Mesodermal cell (in vitro differentiated cells): ENCODE data around the gene VRK2.
"Not testable (repeated sequence)": the region's sequence is repeated elsewhere in the genome, so short reads cannot be mapped to it uniquely, and the experiment has no call there.

ENCODE experiments used
- H3K27ac ChIP-seq: 2 replicates; pipeline ENCODE4 v1.7.0; 2013; ENCODE audit warnings: mild to moderate bottlenecking, low read depth, low read length, moderate library complexity; ENCODE audit not compliant: severe bottlenecking
- H3K36me3 ChIP-seq: 2 replicates; pipeline ENCODE4 v1.7.1; 2013; ENCODE audit warnings: mild to moderate bottlenecking, low read length, moderate library complexity; ENCODE audit not compliant: control insufficient read depth, insufficient read depth
- H3K4me1 ChIP-seq: one replicate; pipeline ENCODE4 v1.7.1; 2013; ENCODE audit warnings: mild to moderate bottlenecking, low read length; ENCODE audit not compliant: insufficient read depth, control insufficient read depth, poor library complexity, severe bottlenecking
- H3K4me3 ChIP-seq: 2 replicates; pipeline ENCODE4 v1.7.0; 2013; ENCODE audit warnings: low read length, control low read depth, mild to moderate bottlenecking; ENCODE audit not compliant: insufficient read depth, poor library complexity, severe bottlenecking; ENCODE audit errors: extremely low read depth
- H3K9me3 ChIP-seq: 2 replicates; pipeline ENCODE4 v1.7.1; 2013; ENCODE audit warnings: mild to moderate bottlenecking, low read length, moderate library complexity; ENCODE audit not compliant: control insufficient read depth
- WGBS, 2 experiments: methylation state at CpG; one replicate each; pipeline ENCODE4 v1.1.5; 2013; ENCODE audit warnings: missing lambda C conversion rate in 2 of 2; ENCODE audit not compliant: insufficient coverage in 2 of 2; 5-methylcytosine and 5-hydroxymethylcytosine counted together

Gene VRK2

DNA sequence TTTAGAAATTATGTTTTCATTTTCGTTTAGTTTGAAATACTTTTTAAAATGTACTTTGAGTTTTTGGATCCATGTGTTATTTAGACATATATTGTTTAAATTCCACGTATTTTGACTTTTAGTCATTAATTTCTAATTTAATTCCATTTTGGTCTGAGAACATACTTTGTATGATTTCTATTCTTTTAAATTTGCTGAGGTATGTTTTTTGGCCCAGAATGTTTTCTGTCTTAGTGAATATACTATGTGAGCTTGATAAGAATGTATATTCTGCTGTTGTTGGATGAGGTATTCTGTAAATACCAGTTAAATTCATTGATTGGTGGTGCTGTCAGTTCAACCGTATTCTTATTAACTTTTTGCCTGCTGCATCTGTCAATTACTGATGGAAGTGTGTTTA is 26.4 kb downstream of the VRK2 start:
- no peaks in the 10 kb centered on the region for H3K36me3 ChIP-seq
- no peaks in the 10 kb centered on the region for H3K4me1 ChIP-seq
- WGBS, 2 experiments: 100% methylated on average over 1 of the region's 3 CpGs; no CpG with 5 or more reads in 1 of the 2 experiments
- H3K4me3 ChIP-seq: no peak overlapping the region
- H3K27ac ChIP-seq: no peak overlapping the region
- H3K9me3 ChIP-seq: no peaks in the 10 kb centered on the region

DNA sequence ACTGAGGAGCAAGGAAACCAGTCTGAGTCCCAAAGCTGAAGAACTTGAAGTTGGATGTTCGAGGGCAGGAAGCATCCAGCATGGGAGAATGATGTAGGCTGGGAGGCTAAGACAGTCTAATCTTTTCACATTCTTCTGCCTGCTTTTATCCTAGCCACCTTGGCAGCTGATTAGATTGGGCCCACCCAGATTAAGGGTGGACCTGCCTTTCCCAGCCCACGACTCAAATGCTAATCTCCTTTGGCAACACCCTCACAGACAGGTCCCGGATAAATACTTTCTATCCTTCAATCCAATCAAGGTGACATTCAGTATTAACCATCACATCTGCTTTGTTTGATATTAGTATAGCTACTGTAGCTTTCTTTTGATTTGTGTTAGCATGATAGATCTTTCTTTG is 27.1 kb downstream of the VRK2 start:
- no peaks in the 10 kb centered on the region for H3K9me3 ChIP-seq
- no peak overlapping the region for H3K27ac ChIP-seq
- 88 to 100% methylated on average over 1 to 2 of the region's 3 CpGs for WGBS, 2 experiments
- H3K36me3 ChIP-seq: no peaks in the 10 kb centered on the region
- H3K4me3 ChIP-seq: no peak overlapping the region
- no peaks in the 10 kb centered on the region for H3K4me1 ChIP-seq

DNA sequence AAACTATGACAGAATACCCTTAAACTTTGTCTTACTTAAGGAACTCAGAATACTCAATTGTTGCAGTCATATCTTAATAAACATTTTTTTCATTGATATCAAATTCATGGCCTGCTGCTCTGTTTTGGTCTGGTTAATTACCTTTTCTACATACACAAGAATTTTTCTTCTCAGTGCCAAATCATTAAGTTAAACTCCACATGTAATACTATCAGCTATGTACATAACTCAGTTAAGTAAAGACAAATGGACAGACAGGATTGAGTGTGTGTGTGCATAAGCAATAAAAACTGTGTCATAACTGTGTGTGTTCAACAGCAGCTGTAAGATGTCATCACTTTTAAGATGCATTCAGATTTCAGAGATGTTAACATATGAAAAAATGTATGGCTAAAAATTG is 34.4 kb downstream of the VRK2 start:
- Histone ChIP-seq H3K4me1 (no peaks in the 10 kb centered on the region), H3K4me3 (no peak overlapping the region), H3K36me3 (no peaks in the 10 kb centered on the region), H3K27ac (no peak overlapping the region), H3K9me3 (no peaks in the 10 kb centered on the region)

DNA sequence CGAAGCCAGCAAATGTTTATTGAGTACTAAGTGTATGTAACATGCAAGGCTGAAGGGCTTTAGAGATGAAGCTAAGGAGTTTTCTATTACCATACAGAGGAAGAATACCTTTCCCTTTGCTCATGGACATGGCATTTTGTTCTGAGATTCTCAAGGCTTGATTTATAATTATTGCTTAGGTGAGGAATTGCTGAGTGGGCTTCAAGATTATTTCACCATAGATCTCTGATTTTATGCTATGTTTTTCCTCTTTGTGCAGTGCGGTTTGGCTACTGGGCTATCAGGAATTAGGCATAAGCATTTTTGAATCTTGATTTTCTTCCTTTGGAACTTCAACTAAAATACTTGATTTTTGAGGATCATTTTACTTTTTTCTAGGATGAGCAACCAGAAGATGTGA is 42.5 kb downstream of the VRK2 start:
- no CpG with 5 or more reads among the region's 2 CpGs for WGBS, 2 experiments

DNA sequence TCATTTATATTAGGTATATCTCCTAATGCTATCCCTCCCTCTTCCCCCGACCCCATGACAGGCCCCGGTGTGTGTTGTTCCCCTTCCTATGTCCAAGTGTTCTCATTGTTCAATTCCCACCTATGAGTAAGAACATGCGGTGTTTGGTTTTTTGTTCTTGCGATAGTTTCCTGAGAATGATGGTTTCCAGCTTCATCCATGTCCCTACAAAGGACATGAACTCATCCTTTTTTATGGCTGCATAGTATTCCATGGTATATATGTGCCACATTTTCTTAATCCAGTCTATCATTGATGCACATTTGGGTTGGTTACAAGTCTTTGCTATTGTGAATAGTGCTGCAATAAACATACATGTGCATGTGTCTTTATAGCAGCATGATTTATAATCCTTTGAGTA is 46.2 kb downstream of the VRK2 start:
- not testable (repeated sequence) for H3K4me3 ChIP-seq, H3K9me3 ChIP-seq, H3K27ac ChIP-seq, H3K4me1 ChIP-seq
- WGBS, 2 experiments: 100% methylated on average over 2 of the region's 4 CpGs; no CpG with 5 or more reads in 1 of the 2 experiments
- H3K36me3 ChIP-seq: peaks cover 16% of the 10 kb centered on the region

More for the DNA sequence above, 42.5 kb downstream of the VRK2 start:
- Histone ChIP-seq H3K36me3 (peaks cover 16% of the 10 kb centered on the region), H3K27ac (no peak overlapping the region), H3K4me3 (no peak overlapping the region), H3K4me1 (no peaks in the 10 kb centered on the region), H3K9me3 (no peaks in the 10 kb centered on the region)

DNA sequence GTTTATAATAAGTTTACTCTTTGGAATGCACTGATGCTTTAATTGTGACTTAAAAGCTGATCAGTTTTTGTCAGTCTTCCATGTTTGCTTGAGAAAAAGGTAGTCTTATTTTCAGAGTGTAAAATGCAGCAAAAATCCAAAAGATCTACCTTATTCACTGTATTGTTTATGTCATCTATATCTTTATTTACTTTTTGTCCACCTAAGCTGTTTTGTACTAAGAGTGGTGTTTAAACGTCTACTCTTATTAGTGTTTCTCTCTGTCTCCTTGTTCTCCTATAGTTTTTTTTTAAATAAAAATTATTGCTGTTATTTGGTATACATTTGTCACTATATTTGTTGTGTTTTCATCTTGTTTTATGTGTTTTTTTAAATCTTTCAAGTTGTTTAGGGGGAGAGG is 50.4 kb downstream of the VRK2 start:
- H3K4me3 ChIP-seq: no peak overlapping the region
- no peaks in the 10 kb centered on the region for H3K9me3 ChIP-seq
- peaks cover 6% of the 10 kb centered on the region for H3K36me3 ChIP-seq
- WGBS, 2 experiments: no CpG with 5 or more reads among the region's 1 CpG
- no peak overlapping the region for H3K27ac ChIP-seq
- no peaks in the 10 kb centered on the region for H3K4me1 ChIP-seq

DNA sequence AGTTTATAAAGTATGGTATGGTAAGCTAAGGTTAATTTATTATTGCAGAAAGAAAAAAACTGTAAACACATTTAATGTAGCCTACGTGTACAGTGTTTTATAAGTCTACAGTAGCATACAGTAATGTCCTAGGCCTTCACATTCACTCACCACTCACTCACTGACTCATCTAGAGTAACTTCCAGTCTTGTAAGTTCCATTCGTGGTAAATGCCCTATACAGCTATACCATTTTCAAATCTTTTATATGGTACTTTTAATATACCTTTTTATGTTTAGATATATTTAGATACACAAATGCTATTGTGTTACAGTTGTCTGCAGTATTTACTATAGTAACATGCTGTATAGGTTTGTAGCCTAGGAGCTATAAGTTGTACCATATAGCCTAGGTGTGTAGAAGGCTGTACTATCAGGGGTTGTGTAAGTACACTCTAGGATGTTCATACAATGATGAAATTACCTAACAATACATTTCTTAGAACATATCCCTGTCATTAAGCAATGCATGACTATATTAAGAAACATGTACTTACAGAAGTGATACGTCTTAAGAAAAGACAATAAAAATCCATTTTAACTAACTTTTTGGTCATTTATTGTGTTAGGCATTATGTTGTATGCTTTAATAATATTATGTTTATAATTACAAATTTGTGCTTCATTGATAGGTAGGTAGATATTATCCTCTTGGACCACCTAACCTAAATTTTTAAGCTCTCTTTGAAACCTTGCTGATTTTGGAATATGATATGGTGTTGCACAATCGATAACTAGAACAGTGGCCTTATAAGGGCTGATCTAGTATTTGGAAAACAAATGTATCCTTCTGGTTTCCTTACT is 51.9 kb downstream of the VRK2 start:
- no peaks in the 10 kb centered on the region for H3K4me1 ChIP-seq
- WGBS, 2 experiments: 100% methylated on average over 1 of the region's 4 CpGs; no CpG with 5 or more reads in 1 of the 2 experiments

DNA sequence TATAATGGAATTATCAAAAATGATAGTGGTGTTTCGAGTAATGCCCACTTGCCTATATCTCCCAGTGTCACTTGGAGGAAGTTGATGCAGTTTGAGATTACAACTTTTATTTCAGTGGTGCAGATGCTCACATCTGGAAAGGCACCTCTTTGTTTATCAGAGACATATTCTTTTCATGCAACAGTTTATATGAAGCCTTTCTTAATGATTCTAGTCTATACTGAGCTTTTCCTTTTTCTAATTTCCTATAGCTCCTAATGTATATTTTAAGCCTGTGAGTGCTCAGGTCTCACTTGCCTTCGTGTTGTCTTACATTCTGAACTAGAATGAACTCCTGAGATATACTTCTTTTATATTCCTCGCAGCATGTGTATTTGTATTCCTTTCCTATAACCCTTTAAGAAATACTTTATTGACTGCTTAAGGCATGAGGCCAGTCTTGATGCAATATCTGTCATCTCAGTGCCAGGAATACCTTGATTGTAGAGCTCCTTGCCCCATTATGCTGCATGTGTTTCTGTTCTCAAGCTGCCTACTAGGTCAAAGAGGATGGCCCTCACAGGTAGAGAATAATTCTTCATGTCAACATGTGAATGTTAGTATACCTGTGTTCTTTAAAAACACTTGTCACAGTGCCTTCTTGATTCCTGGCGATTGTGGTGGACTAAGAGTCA is 52.6 kb downstream of the VRK2 start:
- 85% methylated on average over 2 of the region's 4 CpGs; no CpG with 5 or more reads in 1 of the 2 experiments for WGBS, 2 experiments
- Histone ChIP-seq H3K4me1 (no peaks in the 10 kb centered on the region), H3K27ac (no peak overlapping the region), H3K36me3 (no peaks in the 10 kb centered on the region), H3K4me3 (no peak overlapping the region), H3K9me3 (no peaks in the 10 kb centered on the region)

More for the DNA sequence above, 51.9 kb downstream of the VRK2 start:
- Histone ChIP-seq H3K27ac (no peak overlapping the region), H3K9me3 (no peaks in the 10 kb centered on the region), H3K4me3 (no peak overlapping the region), H3K36me3 (no peaks in the 10 kb centered on the region)

DNA sequence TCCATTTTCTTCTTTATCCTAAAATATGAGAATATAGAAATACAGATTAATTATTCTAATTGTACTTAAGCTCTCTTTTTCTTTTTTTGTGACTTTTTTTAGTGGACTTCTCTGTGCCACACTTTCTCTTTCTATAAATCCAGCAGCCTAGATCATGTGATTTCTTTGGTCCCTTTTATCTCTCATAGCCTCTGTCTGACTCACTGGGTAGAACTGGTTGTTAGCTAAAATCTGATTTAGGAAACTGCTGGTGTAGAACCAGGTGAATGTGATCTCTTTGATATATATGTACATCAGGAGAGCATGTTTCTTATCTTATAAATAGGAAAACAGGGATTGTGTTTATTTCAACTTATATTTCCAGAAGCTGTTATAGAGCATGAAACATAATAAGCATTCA is 54.9 kb downstream of the VRK2 start:
- H3K4me3 ChIP-seq: no peak overlapping the region
- H3K9me3 ChIP-seq: no peaks in the 10 kb centered on the region
- H3K4me1 ChIP-seq: no peaks in the 10 kb centered on the region
- no peaks in the 10 kb centered on the region for H3K36me3 ChIP-seq
- H3K27ac ChIP-seq: no peak overlapping the region

DNA sequence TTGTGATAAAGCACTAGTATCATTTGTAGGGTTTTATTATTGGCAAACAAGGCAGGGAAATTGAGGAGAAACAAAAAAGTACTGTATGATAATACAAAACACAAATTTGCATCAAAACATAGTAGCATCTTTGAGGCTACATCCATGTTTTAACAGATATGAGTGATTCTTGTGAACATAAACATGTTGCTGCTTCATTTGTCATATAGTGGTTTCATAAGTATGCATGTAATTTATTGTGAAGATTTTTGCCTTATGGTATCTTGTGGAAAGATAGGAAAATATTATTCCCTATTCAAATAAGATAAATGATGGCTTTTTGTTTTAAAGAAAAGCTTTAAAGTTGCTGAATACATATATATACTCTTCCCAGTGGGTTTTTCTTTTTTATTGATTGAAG is 60.3 kb downstream of the VRK2 start:
- Histone ChIP-seq H3K27ac (no peak overlapping the region), H3K9me3 (no peaks in the 10 kb centered on the region), H3K4me1 (peaks cover 8% of the 10 kb centered on the region), H3K36me3 (no peaks in the 10 kb centered on the region), H3K4me3 (no peak overlapping the region)
